Fibroblast of lung (primary cell): ENCODE measurements around the gene SMYD5.

Source experiments
- CTCF ChIP-seq, 2 donors: IDR thresholded peaks in 1 of 2; conservative IDR thresholded peaks in 1 of 2; 1 replicate in 1 of 2; 2 replicates in 1 of 2; pipeline ENCODE4 v1.5.1; 2011 to 2012; ENCODE audit warnings: low read length in 2 of 2, control low read depth in 1 of 2, inconsistent platforms in 1 of 2, low read depth in 1 of 2, mild to moderate bottlenecking in 1 of 2
- EZH2 ChIP-seq: IDR thresholded peaks from 2 replicates; pipeline ENCODE4 v1.5.1; 2012; ENCODE audit warnings: low read length, control low read depth, mild to moderate bottlenecking; ENCODE audit errors: missing control alignments

GRCh38 chr2:73202156-73203054 lies 11.6 kb upstream of the SMYD5 start, which contains the start of gene NOTO:
- TF ChIP-seq CTCF (conservative IDR thresholded peaks at IDR 0.05 in 1 of 2, IDR thresholded peaks at IDR 0.05 in 1 of 2; ENCODE audit: low read depth in 1 of 2, low read length in 2 of 2) (no peak), EZH2 (no peak)
